CD4-positive, alpha-beta T cell treated with Interleukin-4 for 4 hours (primary cell): ENCODE data around the gene RTN1.

Source experiments
- DNase-seq: peaks from one replicate; pipeline ENCODE4 v3.0.0-alpha.2; 2020

The RTN1 gene

DNA sequence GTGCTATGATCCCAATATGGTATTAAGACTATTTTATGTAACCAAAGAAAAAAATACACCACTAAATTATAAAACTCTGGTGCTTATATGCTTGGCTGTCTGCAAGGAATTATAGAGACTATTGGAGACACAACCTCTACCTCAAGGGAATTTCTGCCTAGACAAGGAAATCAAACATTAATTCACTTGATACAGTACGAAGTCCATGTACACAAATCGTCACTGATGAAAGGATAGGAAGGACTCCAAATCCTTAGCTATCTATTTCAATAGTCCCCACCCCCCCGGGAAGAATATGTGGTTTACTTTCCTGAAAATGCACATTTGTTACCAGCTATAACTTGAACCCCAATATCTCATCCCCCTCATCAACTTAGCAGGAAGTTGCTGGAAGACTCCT lies 21.9 kb downstream of the RTN1 start:
- DNase-seq = no peak

DNA sequence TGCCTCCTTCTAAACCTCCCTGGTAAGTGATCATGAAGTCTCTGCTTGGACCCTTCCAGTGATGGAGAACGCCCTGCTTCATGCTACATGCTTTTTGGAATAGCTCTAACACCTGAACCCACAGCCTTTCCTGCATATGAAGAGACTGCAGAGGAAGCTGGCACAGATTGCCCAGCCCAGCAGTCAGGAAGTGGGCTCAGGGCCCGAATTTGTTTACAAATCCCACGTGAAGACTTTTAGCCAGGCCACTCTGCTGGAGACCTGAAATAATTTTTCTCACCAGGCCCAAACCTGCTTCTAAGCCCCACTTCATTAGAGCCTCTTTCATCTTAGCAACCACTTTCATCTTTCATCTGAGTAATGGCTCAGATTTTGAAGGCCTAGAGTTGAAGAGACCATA lies 22.9 kb downstream of the RTN1 start:
- DNase-seq = no peak

DNA sequence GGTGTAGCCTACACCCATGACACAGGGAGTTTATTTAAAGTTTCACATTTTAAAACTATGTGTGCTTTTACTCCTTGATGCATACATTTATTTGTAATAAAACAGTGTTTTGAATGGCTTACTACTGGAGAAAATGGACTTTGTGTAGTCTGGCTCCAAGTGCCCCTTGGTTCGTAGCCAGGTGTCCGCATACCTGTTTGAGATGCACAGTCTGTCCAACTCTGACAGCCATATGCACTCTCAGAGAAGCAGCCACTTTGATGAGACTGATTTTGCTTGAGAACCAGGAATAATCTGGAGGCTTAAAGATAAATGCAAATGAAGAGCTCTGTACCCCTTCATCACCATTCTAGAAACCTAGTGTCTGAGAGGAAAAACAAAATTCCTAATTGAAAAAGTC lies 24.0 kb downstream of the RTN1 start:
- DNase-seq = no peak

DNA sequence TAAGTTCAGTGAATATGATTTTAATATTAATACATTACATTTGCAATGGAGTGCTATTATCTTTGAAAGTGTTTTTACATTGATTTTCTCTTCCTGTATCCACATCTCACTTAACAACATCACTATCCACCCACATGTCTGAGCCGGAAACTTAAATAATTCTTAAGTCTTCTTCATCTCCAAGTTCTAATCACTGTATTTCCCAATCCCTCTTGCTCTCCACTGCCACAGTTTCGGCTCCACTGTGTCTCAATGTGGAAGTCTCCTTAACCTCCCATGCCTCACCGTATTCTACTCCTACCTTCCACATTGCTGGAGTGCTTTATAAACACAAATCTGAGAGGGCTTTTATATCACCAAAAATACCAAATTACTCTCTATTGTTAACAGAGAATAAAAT lies 25.3 kb downstream of the RTN1 start:
- DNase-seq = no peak

DNA sequence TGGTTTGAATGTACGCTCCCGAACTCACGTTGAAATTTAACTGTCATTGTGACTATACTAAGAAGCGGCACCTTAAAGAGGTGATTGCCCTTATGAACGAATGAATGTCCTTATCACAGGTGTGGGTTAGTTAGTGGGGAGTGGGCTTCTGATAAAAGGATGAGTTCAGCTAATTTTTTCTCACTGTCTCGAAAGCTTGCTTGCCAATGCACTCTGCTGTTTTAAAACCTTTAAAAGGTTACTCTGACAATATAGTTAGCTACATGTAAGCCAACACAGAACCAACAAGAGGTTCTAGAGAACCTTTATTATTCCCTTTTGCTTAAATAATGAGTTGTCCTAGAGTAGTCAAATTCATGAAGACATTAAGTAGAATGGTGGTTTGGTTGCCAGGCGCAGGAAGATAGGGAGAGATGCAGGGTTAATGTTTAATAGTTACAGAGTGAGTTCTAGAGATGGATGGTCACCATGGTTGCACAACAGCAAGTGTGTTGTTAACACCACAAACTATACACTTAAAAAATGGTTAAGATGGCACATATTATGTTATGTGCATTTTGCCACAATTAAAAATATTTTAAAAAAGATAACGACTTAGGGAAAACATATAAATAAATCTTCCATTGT lies 26.3 kb downstream of the RTN1 start:
- no peak for DNase-seq

DNA sequence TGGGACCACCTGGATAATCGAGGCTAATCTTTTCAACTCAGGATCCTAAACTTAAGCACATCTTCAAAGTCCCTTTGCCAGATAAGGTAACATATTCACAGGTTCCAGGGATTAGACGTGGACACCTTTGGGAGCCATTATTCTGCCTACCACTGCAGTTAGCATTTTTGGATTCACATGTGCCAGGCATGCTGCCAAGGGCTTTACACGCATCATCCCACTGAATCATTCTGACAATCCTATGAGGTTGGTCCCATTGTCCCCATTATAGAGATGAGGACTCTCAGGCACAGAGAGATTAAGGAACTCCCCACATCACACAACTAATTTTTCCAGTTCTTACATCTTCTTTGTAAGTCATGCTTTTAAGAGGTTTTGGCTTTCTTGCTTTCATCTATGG lies 34.5 kb downstream of the RTN1 start:
- DNase-seq = no peak

DNA sequence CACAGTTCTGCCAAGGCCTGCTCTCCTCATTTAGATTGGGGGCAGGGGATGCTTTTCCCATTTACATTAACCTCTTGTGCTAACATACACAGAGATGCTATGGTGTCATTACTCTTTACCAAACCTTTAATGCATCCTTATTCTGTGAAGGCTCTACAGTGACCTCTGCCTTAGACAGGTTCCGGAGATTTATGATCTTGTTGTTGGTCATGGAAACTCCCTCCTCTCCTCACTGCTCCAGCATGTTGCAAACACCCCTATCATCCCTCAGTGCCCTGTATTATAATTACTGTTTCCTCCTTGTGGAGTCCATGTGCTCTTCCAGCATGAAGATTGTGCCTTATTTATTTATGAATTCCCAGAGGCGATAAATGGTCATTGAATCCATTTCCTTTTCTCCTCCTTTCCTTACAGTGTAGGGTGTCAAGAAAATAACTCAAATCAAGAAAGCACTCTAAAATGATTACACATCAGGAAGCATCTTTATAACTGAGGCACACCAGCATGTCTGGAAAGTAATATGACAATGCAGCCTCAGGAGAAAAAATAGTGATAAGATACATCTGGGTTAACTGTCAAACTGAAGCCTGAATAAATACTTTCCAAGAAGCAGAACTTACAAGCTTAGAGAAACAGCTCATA lies 37.8 kb downstream of the RTN1 start:
- DNase-seq = no peak

DNA sequence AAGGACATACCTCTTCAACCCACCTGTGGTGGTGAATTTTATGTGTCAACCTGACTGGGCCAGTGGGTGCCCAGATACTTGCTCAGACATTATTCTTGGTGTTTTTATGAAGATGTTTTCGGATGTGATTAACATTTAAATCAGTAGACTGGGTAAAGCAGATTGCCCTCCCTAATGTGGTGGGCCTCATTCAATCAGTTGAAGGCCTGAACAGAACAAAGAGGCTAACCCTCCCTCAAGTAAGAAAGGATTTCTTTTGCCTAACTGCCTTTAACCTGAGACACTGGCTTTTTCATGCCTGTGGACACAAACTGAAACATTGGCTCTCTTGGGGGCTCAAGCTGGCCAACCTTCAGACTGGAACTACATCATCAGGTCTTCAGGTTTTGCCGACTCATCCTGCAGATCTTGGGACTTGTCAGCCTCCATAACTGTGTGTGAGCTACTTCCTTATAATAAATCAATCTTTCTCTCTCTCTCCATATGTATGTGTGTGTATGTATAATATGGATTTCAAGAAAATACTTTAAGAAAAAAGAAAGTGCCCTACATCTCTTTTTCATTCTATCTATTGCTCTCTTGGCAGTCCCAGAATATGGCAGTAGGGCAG lies 39.4 kb downstream of the RTN1 start:
- DNase-seq = no peak

DNA sequence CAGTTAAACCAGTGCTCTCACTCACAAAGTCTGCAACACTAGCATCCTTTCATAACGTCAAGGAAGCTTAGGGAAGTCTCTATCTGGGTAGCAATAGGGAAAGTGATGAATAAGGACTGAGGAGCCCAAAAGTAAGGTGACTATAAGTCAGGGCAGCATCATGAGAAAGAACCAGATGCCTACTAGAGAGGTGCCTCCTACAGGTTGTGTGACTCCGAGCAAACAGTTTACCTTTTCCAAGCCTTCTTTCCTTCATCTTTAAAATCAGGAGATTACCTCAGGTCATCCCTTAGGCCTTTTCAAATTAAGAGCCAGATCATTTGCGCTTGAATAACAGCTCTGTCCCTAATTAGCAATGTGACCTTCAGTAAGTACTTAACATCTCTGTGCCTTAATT lies 40.2 kb downstream of the RTN1 start:
- no peak for DNase-seq

DNA sequence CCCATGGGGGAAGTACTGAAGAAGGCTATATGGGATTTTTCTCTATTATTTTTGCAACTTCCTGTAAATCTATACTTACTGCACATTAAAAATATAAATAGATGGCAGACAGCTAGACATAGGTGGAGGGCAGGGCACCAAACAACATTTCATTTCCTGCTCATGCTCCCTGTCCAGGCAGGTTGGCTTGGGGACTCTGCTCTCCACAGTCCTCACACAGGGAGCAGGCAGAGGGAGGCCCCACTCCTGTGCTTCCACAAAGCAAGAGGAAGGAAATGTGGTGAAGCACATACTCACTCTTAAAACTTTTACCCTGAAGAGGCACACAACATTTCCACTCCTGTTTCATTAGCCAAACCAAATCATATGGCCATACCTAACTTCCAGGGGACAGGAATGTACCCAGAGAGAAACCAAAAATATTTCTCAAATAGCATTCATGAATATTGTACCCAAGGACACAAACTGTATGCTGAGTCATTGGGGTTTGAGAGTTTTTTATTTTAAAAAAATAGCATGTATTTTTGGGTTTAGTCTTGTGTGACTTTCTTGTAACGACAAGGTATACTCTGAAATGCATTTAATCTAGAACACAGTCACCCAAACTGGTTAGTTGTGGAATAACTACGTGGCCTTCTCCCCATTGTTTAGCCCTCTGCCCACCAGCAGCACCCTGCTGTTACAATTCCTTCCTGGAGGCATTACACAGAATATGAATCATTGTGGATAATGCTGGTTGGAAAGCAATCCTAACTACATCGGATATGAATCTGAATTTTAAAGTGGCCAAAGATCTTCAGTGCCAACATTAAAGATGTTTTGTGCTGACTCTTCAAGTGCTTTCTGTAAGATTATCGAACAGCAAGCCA lies 40.9 kb downstream of the RTN1 start:
- no peak for DNase-seq

DNA sequence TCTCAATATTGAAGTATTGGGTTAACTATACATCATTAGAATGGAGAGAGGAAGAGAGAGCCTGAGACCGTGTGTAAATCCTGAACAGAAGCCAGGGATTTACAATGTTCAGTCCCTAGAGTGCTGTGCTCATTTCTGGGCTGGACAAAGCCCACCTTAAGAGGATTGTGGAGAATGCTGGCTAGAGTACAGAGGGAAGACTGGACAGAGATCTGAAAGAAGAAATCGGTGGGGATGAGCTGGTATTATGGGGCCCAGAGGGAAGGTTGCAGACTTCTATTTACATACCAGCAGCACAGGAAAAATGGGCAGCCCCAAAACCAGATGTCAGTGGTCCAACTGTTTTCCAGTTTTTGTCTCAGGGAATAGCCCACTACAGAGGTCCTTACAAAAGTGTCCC lies 42.3 kb downstream of the RTN1 start:
- DNase-seq = no peak

DNA sequence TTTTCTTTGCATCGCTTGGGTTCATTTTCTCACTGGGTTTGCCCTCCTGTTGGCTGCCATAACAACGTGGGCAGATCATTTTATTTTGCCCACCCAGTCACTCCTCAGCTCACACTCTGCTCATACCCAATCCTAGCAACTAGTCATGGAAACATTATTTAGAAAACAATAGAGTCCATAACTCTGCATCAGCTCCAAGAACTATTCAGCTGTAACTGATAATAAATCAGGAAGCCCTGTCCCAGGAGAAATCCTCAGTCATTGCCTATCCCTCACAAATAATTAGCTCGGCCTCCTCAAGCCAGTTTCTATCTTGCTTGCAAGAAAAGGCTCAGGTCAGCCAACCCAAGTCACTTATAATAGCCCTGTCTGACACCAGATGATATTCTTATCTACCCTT lies 43.2 kb downstream of the RTN1 start:
- no peak for DNase-seq

DNA sequence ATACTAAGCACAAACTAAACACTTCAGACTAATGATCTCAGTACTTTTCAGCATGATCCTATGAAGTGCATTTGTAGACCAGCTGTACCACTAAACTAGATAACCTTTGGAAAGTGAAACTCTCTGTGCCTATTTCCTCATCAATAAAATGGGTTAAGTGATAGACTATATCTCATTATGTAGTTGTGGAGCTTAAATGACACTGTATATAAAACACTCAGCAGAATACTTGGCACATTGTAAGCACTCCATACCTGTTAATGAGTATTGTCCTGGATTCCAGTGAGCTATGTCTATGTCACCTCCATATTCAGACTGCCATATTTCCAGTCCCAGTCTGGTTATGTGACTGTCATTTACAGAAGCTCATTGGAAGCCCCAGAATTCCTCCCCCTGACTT lies 44.4 kb downstream of the RTN1 start:
- DNase-seq = no peak

DNA sequence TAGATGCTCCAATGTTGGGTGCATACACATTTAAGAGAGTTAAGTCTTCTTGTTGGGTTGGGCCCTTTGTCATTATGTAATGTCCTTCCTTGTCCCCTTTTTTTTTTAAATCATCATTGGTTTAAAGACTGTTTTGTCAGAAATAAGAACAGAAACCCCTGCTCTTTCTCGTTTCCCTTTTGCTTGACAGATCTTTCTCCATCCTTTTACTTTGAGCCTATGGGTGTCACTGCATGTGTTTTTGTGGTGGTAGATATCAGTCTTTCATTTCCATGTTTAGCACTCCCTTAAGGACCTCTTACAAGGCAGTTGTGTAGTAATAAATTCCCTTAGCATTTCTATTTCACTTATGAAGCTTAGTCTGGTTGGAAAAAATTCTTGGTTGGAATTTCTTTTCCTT lies 47.4 kb downstream of the RTN1 start:
- DNase-seq = no peak

DNA sequence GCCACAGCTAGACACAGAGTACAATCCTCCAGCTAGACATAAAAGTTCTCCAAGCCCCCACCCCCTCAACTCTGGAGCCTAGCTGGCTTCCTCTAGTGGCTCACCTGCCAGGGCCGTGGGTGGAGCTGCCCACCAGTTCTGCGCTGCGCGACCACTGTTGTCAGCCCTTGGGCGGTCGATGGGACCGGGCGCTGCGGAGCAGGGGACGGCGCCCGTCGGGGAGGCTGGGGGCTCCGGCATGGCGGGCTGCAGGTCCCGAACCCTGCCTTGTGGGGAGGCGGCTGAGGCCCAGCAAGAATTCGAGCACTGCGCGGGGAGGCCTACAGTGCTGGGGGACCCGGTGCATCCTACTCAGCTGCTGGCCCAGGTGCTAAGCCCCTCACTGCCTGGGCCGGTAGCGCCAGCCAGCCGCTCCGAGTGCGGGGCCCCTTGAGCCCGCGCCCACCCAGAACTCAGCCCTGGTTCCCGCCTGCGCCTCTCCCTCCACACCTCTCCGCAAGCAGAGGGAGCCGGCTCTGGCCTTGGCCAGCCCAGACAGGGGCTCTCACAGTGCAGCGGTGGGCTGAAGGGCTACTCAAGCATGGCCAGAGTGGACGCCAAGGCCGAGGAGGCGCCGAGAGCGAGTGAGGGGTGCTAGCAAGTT lies 51.0 kb downstream of the RTN1 start:
- no peak for DNase-seq

DNA sequence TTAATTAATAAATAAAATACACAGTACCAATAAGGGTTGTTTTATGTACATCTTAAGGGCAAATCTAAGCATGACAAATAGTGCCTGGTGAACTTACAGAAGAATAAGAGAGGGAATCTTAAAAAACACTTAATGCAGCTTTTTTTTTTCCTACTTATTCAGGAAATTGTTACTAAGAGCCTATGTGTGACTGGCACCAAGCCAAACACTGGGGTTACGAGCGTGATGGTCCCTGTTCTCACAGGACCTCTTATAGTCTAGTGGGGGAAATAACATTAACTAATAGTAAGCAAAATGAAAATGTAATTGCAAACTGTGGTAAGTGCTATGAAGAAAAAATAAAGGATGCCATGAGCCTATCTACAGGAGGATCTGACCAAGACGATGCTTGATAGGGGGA lies 53.6 kb downstream of the RTN1 start:
- no peak for DNase-seq

DNA sequence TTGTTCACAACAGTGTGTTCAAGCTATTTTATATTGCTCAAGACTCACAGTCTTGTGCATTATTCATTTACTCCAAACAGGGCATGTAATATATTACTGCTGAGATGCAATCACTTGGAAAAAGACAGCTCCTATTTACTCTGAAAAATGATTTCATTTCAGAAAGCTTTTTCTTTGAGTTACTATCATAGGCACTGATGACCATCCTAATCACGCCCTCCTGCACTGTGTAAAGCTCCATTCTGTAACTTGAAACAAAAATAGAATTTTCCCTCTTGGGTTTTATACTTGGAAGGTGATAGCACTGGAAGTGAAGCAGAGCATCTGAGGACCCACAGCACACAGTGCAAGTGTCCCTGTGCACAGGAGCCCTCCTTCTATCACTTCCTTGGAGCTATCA lies 55.6 kb downstream of the RTN1 start:
- no peak for DNase-seq

DNA sequence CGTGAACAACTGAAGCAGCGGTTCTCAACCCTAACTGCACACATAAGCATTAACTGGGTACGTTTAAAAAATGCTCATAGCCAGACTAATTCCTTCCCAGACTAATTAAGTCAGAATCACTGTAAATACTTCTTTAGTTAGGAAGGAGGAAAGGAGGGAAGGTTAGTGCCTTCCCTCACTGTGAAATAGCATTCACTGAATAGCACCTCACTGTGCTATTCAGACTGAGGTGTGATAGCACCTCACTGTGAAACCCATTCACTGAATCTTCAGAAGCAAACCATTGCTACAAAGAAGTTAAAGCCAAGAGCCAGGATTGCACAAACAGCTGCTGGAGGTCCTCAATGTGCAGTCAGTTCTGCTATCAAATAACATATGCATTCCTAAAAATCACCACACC lies 58.8 kb downstream of the RTN1 start:
- DNase-seq = no peak

DNA sequence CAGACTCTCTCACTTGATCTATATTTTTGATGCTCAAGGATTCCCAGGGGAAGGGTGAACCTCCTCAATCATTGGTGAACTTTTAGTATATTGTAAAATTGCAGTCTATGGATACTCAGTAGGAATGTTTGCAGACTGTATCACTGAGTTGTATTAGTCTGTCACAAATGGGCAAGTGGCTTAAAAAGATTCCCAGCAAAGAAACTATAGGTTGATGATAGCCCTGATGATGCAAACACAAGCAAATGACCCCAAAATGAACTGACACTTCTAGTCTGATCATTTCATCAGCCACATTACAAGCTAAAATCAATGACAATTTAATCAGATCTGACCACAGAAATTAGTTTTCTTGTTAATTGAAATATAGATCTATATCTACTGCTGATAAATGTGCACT lies 59.5 kb downstream of the RTN1 start:
- no peak for DNase-seq

DNA sequence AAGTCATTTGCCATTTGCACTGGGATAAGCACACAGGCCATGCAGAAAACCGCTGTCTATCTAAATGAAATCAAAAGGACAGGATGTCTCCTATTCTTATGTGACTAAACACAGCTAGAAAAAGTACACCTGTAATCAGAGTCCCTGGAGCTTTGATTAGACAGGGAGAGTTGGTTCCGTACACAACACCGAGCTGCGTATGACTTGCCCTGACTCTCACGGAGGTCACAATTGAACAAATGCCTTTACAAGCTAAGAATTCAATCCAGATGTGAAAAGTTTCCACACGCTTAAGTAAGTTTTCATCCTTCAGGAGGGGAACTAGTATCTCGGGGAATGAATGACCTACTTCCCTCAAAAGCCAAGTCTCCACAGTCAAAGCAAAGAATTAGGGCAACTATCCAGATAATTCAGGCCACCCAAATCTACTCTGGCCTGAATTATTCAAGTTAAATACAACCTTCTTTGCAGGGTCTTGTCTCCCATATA lies 67.5 kb downstream of the RTN1 start:
- no peak for DNase-seq

DNA sequence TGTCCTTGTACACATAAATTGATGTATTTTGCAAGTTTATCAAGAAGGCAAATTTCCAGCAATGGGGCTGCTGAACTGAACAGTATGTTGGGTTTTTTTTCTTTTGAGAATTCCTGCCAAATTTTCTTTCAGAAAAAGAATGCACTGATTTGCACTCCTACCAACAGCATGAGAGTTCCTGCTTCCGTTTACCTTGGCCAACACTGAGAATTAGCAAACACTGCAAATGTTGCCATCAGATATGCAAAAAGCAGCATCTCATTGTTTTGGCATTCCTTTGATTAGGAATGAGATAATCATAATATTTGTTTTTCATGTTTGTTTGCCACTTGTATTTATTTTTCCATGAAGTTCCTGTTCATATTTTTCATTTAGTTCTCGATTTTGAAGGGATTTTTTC lies 82.4 kb downstream of the RTN1 start:
- DNase-seq = no peak

DNA sequence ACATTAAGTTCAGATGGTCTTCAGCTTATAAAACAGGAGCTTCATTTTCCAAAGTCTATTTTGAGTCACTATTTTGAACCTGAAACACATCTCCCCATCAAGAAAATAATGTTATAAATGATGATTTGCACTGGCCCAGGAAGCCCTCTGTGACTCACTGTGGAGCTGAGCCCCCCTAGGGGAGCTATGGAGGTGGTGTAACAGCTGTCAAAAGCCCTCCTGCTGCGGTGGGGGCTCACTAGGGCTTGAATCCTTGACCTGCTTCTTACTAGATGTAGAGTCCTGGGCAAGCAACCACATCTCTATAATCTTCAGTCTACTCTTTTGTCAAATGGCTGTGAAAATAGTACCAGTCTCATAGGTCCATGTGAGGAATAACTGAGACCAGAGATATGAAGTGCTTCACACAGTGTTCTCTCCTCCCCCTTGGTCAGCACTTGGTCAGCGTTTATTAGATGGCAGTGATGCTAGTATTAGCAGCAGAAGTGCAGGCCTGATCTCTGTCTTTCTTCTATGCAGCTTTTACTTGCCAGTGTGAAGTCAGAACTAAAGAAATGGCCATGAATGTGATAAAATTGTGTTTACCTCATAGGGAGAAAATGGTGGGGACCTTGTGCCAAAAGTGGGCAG lies 83.4 kb downstream of the RTN1 start:
- no peak for DNase-seq

DNA sequence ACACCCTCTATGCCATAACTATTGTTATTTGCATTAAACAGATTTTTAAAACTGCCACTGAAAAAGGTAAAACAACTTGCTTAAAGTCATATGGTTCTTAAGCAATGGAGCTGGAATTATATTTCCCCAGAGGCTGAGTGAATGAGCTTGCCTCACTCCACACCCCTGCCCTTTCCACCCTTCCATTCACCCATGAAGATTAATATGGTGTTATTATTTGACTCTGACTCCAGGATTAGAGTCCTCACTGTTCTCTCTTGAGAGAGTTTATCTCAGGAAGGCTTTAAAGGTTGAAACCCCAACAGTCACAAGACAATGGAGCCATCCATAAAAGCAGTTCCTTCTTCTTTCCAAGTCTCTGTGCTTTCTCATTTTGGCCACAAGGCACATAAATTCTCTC lies 84.9 kb downstream of the RTN1 start:
- no peak for DNase-seq
